ENCODE results near the gene SDK1.

Gene SDK1

GRCh38 chr7:3438352-3438751, 137.3 kb downstream of the SDK1 start:
- H4K91ac ChIP-seq (ENCODE audit: low read length): no peak overlapping the region
- H2BK120ac ChIP-seq (ENCODE audit: low read depth, low read length): no peak overlapping the region
- H3K27me3 ChIP-seq (ENCODE audit: control insufficient read depth in 1 of 2, insufficient read depth in 1 of 2, low read length in 2 of 2): no peaks in the 10 kb centered on the region
- H2AFZ ChIP-seq (ENCODE audit: low read depth, low read length): no peak overlapping the region
- H4K8ac ChIP-seq (ENCODE audit: low read length): peak overlapping the region; percentile 16
- no peak overlapping the region for H3K23ac ChIP-seq (ENCODE audit: low read length in 2 of 2)
- no peak overlapping the region for H3K14ac ChIP-seq (ENCODE audit: low read length in 2 of 2)
- no peak overlapping the region for H2BK5ac ChIP-seq (ENCODE audit: low read depth, low read length, poor library complexity, severe bottlenecking)
- H3K9me3 ChIP-seq (ENCODE audit: control insufficient read depth, low read length): no peaks in the 10 kb centered on the region
- H3K9ac ChIP-seq (ENCODE audit: low read length): no peak overlapping the region
- no peaks in the 10 kb centered on the region for H3K36me3 ChIP-seq (ENCODE audit: control insufficient read depth in 1 of 2, insufficient read depth in 2 of 2, low read depth in 1 of 2, low read length in 2 of 2)
- H2AK5ac ChIP-seq (ENCODE audit: low read length, severe bottlenecking): no peak overlapping the region
- no peak overlapping the region for H3K4me2 ChIP-seq (ENCODE audit: low read length, poor library complexity, severe bottlenecking)
- peak overlapping the region; percentile 47 to 65 for H2BK12ac ChIP-seq (ENCODE audit: low read length in 2 of 2)
- H3K4me1 ChIP-seq (ENCODE audit: control insufficient read depth, insufficient read depth, low read depth, low read length): peaks cover 8% of the 10 kb centered on the region
- DNase-seq: peak; percentile 43
- H3K4me3 ChIP-seq (ENCODE audit: insufficient read depth in 1 of 2, low read depth in 1 of 2, low read length in 2 of 2): no peak overlapping the region
- no peak overlapping the region for H3K27ac ChIP-seq (ENCODE audit: low read length, poor library complexity, severe bottlenecking)
- H3K4ac ChIP-seq (ENCODE audit: low read depth in 1 of 2, low read length in 2 of 2): peak overlapping the region in 1 of 2 experiments; percentile 2
- WGBS: 77% methylated on average over 3 of the region's 4 CpGs
- no peak overlapping the region for H2BK15ac ChIP-seq (ENCODE audit: low read depth, poor library complexity, severe bottlenecking)
- H3K79me1 ChIP-seq (replicated peaks; ENCODE audit: low read length, poor library complexity, severe bottlenecking): peaks cover 10% of the 10 kb centered on the region
- H3K18ac ChIP-seq (ENCODE audit: low read depth in 1 of 2, low read length in 2 of 2): peak overlapping the region in 1 of 2 experiments; percentile 56

- peak; percentile 97 for DNase-seq
- Histone ChIP-seq H2BK12ac (ENCODE audit: low read length in 2 of 2) (no peak overlapping the region), H3K9me3 (ENCODE audit: control insufficient read depth, low read length) (no peaks in the 10 kb centered on the region), H3K18ac (ENCODE audit: low read depth in 1 of 2, low read length in 2 of 2) (no peak overlapping the region), H2AK5ac (ENCODE audit: low read length, severe bottlenecking) (no peak overlapping the region), H3K4ac (ENCODE audit: low read depth in 1 of 2, low read length in 2 of 2) (no peak overlapping the region), H2BK120ac (ENCODE audit: low read depth, low read length) (no peak overlapping the region), H2BK5ac (ENCODE audit: low read depth, low read length, poor library complexity, severe bottlenecking) (no peak overlapping the region), H3K36me3 (ENCODE audit: control insufficient read depth in 1 of 2, insufficient read depth in 2 of 2, low read depth in 1 of 2, low read length in 2 of 2) (no peaks in the 10 kb centered on the region), H3K79me1 (replicated peaks; ENCODE audit: low read length, poor library complexity, severe bottlenecking) (peaks cover 13% of the 10 kb centered on the region), H3K4me1 (ENCODE audit: control insufficient read depth, insufficient read depth, low read depth, low read length) (peaks cover 8% of the 10 kb centered on the region), H4K91ac (ENCODE audit: low read length) (no peak overlapping the region), H3K4me2 (ENCODE audit: low read length, poor library complexity, severe bottlenecking) (peak overlapping the region; percentile 42), H3K27ac (ENCODE audit: low read length, poor library complexity, severe bottlenecking) (peak overlapping the region; percentile 59), H2BK15ac (ENCODE audit: low read depth, poor library complexity, severe bottlenecking) (no peak overlapping the region), H3K14ac (ENCODE audit: low read length in 2 of 2) (no peak overlapping the region), H2AFZ (ENCODE audit: low read depth, low read length) (no peak overlapping the region), H3K27me3 (ENCODE audit: control insufficient read depth in 1 of 2, insufficient read depth in 1 of 2, low read length in 2 of 2) (no peaks in the 10 kb centered on the region), H4K8ac (ENCODE audit: low read length) (no peak overlapping the region), H3K4me3 (ENCODE audit: insufficient read depth in 1 of 2, low read depth in 1 of 2, low read length in 2 of 2) (peak overlapping the region in 1 of 2 experiments; percentile 30), H3K9ac (ENCODE audit: low read length) (peak overlapping the region; percentile 40), H3K23ac (ENCODE audit: low read length in 2 of 2) (no peak overlapping the region)
- WGBS: 0% methylated on average over 3 of the region's 3 CpGs
Observed at GRCh38 chr7:3439333-3440030, 138.4 kb downstream of the SDK1 start.

GRCh38 chr7:3440509-3440908, 139.5 kb downstream of the SDK1 start:
- 49% methylated on average over 2 of the region's 2 CpGs for WGBS
- no peak overlapping the region for H2AFZ ChIP-seq (ENCODE audit: low read depth, low read length)

GRCh38 chr7:3443716-3444115, 142.7 kb downstream of the SDK1 start:
- no peak overlapping the region for H3K23ac ChIP-seq (ENCODE audit: low read length in 2 of 2)
- no peak overlapping the region for H3K4me2 ChIP-seq (ENCODE audit: low read length, poor library complexity, severe bottlenecking)
- no peak overlapping the region for H3K14ac ChIP-seq (ENCODE audit: low read length in 2 of 2)
- no peak overlapping the region for H4K8ac ChIP-seq (ENCODE audit: low read length)
- H3K9me3 ChIP-seq (ENCODE audit: control insufficient read depth, low read length): peaks cover 13% of the 10 kb centered on the region
- H4K91ac ChIP-seq (ENCODE audit: low read length): no peak overlapping the region
- no peak for DNase-seq
- H3K4me1 ChIP-seq (ENCODE audit: control insufficient read depth, insufficient read depth, low read depth, low read length): peaks cover 2% of the 10 kb centered on the region
- 93% methylated on average over 5 of the region's 5 CpGs for WGBS
- H2BK12ac ChIP-seq (ENCODE audit: low read length in 2 of 2): no peak overlapping the region
- no peak overlapping the region for H3K27ac ChIP-seq (ENCODE audit: low read length, poor library complexity, severe bottlenecking)
- no peaks in the 10 kb centered on the region for H3K36me3 ChIP-seq (ENCODE audit: control insufficient read depth in 1 of 2, insufficient read depth in 2 of 2, low read depth in 1 of 2, low read length in 2 of 2)
- H2BK5ac ChIP-seq (ENCODE audit: low read depth, low read length, poor library complexity, severe bottlenecking): no peak overlapping the region
- no peak overlapping the region for H2BK120ac ChIP-seq (ENCODE audit: low read depth, low read length)
- no peak overlapping the region for H2BK15ac ChIP-seq (ENCODE audit: low read depth, poor library complexity, severe bottlenecking)
- no peak overlapping the region for H3K18ac ChIP-seq (ENCODE audit: low read depth in 1 of 2, low read length in 2 of 2)
- no peak overlapping the region for H3K4me3 ChIP-seq (ENCODE audit: insufficient read depth in 1 of 2, low read depth in 1 of 2, low read length in 2 of 2)
- H2AFZ ChIP-seq (ENCODE audit: low read depth, low read length): no peak overlapping the region
- no peak overlapping the region for H3K4ac ChIP-seq (ENCODE audit: low read depth in 1 of 2, low read length in 2 of 2)
- no peaks in the 10 kb centered on the region for H3K27me3 ChIP-seq (ENCODE audit: control insufficient read depth in 1 of 2, insufficient read depth in 1 of 2, low read length in 2 of 2)
- H2AK5ac ChIP-seq (ENCODE audit: low read length, severe bottlenecking): no peak overlapping the region
- peaks cover 13% of the 10 kb centered on the region for H3K79me1 ChIP-seq (replicated peaks; ENCODE audit: low read length, poor library complexity, severe bottlenecking)
- H3K9ac ChIP-seq (ENCODE audit: low read length): no peak overlapping the region

More at GRCh38 chr7:3440509-3440908, 139.5 kb downstream of the SDK1 start:
- Histone ChIP-seq H3K4me2 (ENCODE audit: low read length, poor library complexity, severe bottlenecking) (no peak overlapping the region), H2BK15ac (ENCODE audit: low read depth, poor library complexity, severe bottlenecking) (no peak overlapping the region), H3K9me3 (ENCODE audit: control insufficient read depth, low read length) (peaks cover 5% of the 10 kb centered on the region), H2BK12ac (ENCODE audit: low read length in 2 of 2) (peak overlapping the region in 1 of 2 experiments; percentile 27), H3K18ac (ENCODE audit: low read depth in 1 of 2, low read length in 2 of 2) (no peak overlapping the region), H3K4ac (ENCODE audit: low read depth in 1 of 2, low read length in 2 of 2) (no peak overlapping the region), H2BK120ac (ENCODE audit: low read depth, low read length) (no peak overlapping the region), H4K91ac (ENCODE audit: low read length) (no peak overlapping the region), H3K4me1 (ENCODE audit: control insufficient read depth, insufficient read depth, low read depth, low read length) (peaks cover 8% of the 10 kb centered on the region), H3K4me3 (ENCODE audit: insufficient read depth in 1 of 2, low read depth in 1 of 2, low read length in 2 of 2) (no peak overlapping the region), H3K36me3 (ENCODE audit: control insufficient read depth in 1 of 2, insufficient read depth in 2 of 2, low read depth in 1 of 2, low read length in 2 of 2) (no peaks in the 10 kb centered on the region), H3K79me1 (replicated peaks; ENCODE audit: low read length, poor library complexity, severe bottlenecking) (peaks cover 13% of the 10 kb centered on the region), H3K14ac (ENCODE audit: low read length in 2 of 2) (no peak overlapping the region), H3K23ac (ENCODE audit: low read length in 2 of 2) (no peak overlapping the region), H2BK5ac (ENCODE audit: low read depth, low read length, poor library complexity, severe bottlenecking) (no peak overlapping the region), H4K8ac (ENCODE audit: low read length) (no peak overlapping the region), H3K9ac (ENCODE audit: low read length) (no peak overlapping the region), H3K27me3 (ENCODE audit: control insufficient read depth in 1 of 2, insufficient read depth in 1 of 2, low read length in 2 of 2) (no peaks in the 10 kb centered on the region), H3K27ac (ENCODE audit: low read length, poor library complexity, severe bottlenecking) (no peak overlapping the region), H2AK5ac (ENCODE audit: low read length, severe bottlenecking) (no peak overlapping the region)
- DNase-seq: no peak

All from mesenchymal stem cell (in vitro differentiated cells and primary cell).